H7 (cell line): Measurements from ENCODE around the gene KIF1C. TPM values are rescaled to one million over a fixed set of nuclear protein-coding genes. Genes with fewer than 3 reads are reported as not detected.

Source experiments
- DNase-seq: peaks from one replicate; pipeline ENCODE4 v3.0.0; 2012
- H3K27me3 ChIP-seq: 2 replicates; pipeline ENCODE4 v1.6.0; 2011; ENCODE audit warnings: mild to moderate bottlenecking, low read length; ENCODE audit not compliant: control insufficient read depth, insufficient read depth
- H3K36me3 ChIP-seq: replicated peaks from 2 replicates; pipeline ENCODE4 v1.5.1; 2011; ENCODE audit warnings: low read length; ENCODE audit not compliant: control insufficient read depth, insufficient read depth
- H3K4me3 ChIP-seq: 2 replicates; pipeline ENCODE4 v1.5.1; 2011; ENCODE audit warnings: low read depth, mild to moderate bottlenecking, control low read depth, low read length, moderate library complexity; ENCODE audit not compliant: insufficient read depth
- total RNA-seq: library from RNA; depleted of rRNA; stranded (reverse); fragments of >200 nt; shearing (Covaris generic); gene quantifications from 2 replicates; pipeline ENCODE4 v1.2.3, GENCODE V29; 2014

Gene KIF1C
- total RNA-seq, 1 experiment from 2014 or later, result 46.2 TPM

DNA sequence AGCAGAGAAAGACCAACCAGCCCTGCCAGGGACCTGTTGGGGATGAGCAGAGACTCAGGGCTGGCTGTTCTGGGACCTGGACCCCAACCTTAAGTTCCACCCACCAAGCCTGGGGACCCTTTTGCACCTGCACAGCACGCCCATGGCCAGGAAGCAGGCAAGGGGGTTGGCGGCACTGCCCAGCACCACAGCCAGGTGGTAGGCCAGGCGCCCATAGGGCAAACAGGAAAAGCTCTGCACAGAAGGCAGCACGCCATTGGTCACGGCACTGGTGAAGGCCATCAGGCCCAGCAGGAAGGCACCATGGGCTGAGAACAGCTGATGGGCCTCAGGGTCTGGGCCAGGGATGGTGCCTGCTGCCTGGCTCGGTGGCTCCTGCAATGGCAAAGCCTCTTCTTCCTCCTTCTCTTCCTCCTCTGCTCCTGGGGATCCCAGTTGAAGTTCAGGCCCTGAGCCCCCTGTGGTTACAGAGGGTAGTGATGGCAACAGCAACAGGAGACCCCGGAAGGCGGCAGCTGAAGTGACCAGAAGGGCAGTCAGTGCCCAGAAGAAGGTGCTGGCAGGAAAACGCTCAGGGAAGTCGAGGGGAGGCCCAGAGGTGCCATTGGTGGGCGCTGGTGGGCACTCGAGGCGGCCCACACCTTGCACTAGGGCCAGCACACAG lies 35.7 kb downstream of the KIF1C start:
- H3K4me3 ChIP-seq, result no peak overlapping the region
- H3K36me3 ChIP-seq, result no peaks in the 10 kb centered on the region
- DNase-seq, result peak; percentile 74
- H3K27me3 ChIP-seq, result no peaks in the 10 kb centered on the region

- H3K27me3 ChIP-seq, result no peaks in the 10 kb centered on the region
- no peak for DNase-seq
- H3K36me3 ChIP-seq, result no peaks in the 10 kb centered on the region
- H3K4me3 ChIP-seq, result no peak overlapping the region
These were observed 36.3 kb downstream of the KIF1C start for GRCh38 chr17:5034063-5034462.

DNA sequence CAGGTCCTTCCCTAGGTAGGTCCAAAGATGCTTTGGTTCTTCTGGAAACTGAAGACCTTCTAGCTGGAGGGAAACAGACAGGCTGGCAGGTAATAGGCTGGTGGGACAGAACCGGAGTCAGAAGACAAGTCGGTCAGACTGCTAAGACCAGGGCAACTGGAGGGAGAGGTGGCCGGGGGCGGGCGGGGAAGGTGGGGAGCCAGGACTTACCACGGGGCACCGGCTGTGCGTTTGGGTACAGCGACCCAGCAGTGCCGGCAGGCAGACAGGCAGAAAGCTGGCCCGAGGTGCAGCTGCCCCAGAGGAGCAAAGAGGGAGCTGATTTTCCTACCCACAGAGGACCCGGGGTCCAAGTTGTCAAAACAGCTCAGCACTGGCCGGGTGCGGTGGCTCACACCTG lies 36.9 kb downstream of the KIF1C start:
- H3K27me3 ChIP-seq, result no peaks in the 10 kb centered on the region
- H3K4me3 ChIP-seq, result no peak overlapping the region
- H3K36me3 ChIP-seq, result no peaks in the 10 kb centered on the region
- DNase-seq, result peak; percentile 48

GRCh38 chr17:5035315-5035714 lies 37.6 kb downstream of the KIF1C start, which contains the start of gene SLC52A1:
SLC52A1 (minus strand) TSS chr17:5035426; CDS start chr17:5034606, 820 bp downstream.
- peak; percentile 90 for DNase-seq
- no peaks in the 10 kb centered on the region for H3K36me3 ChIP-seq
- H3K27me3 ChIP-seq, result no peaks in the 10 kb centered on the region; the same call in 1 of the 2 replicates
- H3K4me3 ChIP-seq, result peak within 1 kb of the TSS; percentile 8; the same call in 1 of the 2 replicates

DNA sequence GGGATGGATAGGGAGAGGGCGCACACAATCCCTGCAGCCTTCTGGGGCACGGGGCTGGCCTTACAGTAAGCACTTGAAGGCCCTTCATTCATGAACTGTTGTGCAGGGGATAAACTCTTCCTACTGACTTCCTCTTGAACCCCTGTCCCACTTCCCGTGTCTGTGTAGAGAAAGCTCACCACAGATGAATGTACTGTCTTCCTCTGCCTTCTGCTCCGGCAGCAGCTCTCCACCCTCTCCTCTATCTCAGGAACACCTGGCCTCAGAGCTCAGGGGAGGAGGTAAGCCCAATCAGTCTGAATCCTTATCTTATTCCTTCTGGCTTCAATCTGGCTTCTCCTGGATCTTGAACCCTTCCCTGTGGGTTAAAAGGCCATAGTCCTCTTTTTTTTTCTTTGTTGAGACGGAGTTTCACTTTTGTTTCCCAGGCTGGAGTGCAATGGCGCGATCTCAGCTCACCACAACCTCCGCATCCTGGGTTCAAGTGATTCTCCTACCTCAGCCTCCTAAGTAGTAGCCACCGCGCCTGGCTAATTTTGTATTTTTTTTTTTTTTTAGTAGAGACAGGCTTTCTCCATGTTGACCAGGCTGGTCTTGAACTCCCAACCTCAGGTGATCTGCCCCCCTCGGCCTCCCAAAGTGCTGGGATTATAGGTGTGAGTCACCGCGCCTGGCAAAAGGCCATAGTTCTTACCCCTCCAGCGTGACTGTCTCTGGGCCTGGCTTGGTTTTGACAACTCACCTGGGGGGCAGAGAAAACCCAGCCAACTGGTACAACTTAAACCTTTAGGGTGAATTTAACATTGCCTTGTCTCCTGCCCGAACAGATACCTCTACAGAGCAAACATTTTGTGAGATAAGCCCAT lies 44.6 kb downstream of the KIF1C start:
- Histone ChIP-seq H3K36me3 (no peaks in the 10 kb centered on the region), H3K27me3 (no peaks in the 10 kb centered on the region; the same call in 1 of the 2 replicates)

DNA sequence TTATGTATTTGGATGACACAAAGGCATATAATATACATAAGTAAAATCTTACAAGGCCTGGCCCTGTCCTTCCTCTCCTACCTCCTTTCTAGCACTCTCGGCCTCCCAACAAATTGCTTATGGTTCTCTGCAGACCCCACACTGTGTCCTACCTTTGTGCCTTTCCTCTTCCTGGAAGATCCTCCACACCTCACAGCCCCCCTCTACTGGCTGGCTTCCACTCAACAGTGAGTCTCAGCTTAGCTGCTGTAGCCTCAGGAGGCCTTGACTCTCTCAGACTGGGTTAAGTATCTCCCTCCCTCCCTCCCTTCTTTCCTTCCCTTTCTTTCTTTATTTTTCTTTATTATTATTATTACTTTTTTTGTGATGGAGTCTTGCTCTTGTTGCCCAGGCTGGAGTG lies 45.8 kb downstream of the KIF1C start:
- H3K36me3 ChIP-seq, result no peaks in the 10 kb centered on the region
- no peaks in the 10 kb centered on the region; the same call in 1 of the 2 replicates for H3K27me3 ChIP-seq
- no peak overlapping the region for H3K4me3 ChIP-seq
- DNase-seq, result peak; percentile 74

More for the DNA sequence above, 44.6 kb downstream of the KIF1C start:
- no peak for DNase-seq
- no peak overlapping the region for H3K4me3 ChIP-seq

- no peaks in the 10 kb centered on the region; the same call in 1 of the 2 replicates for H3K27me3 ChIP-seq
- no peak overlapping the region for H3K4me3 ChIP-seq
- H3K36me3 ChIP-seq, result no peaks in the 10 kb centered on the region
- DNase-seq, result no peak
These were observed 46.9 kb downstream of the KIF1C start for GRCh38 chr17:5044630-5045029.

DNA sequence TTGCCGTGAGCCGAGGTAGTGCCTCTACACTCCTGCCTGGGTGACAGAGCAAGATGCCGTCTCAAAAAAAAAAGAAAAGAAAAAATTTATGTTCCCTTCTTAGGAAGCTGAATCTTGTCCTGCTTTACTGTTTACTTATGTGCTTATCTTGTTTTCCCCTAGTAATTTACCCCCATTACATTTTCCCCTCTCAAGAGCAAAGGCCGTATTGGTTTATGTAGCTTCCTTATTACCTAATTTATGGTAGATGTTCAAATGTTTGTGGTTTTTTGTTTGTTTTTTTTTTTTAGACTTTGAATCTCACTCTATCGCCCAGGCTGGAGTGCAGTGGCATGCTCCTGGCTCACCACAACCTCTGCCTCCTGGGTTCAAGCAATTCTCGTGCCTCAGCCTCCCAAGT lies 47.7 kb downstream of the KIF1C start:
- no peaks in the 10 kb centered on the region for H3K27me3 ChIP-seq
- no peaks in the 10 kb centered on the region for H3K36me3 ChIP-seq
- no peak for DNase-seq
- no peak overlapping the region for H3K4me3 ChIP-seq

GRCh38 chr17:5047446-5047845 lies 49.7 kb downstream of the KIF1C start:
- Histone ChIP-seq H3K4me3 (no peak overlapping the region), H3K27me3 (no peaks in the 10 kb centered on the region), H3K36me3 (no peaks in the 10 kb centered on the region)
- no peak for DNase-seq

- H3K36me3 ChIP-seq, result no peaks in the 10 kb centered on the region
- DNase-seq, result no peak
These were observed 51.6 kb downstream of the KIF1C start for GRCh38 chr17:5049314-5049841.

GRCh38 chr17:5050278-5050677 lies 52.5 kb downstream of the KIF1C start:
- no peaks in the 10 kb centered on the region for H3K27me3 ChIP-seq

More at GRCh38 chr17:5049314-5049841, 51.6 kb downstream of the KIF1C start:
- no peak overlapping the region for H3K4me3 ChIP-seq
- H3K27me3 ChIP-seq, result no peaks in the 10 kb centered on the region

DNA sequence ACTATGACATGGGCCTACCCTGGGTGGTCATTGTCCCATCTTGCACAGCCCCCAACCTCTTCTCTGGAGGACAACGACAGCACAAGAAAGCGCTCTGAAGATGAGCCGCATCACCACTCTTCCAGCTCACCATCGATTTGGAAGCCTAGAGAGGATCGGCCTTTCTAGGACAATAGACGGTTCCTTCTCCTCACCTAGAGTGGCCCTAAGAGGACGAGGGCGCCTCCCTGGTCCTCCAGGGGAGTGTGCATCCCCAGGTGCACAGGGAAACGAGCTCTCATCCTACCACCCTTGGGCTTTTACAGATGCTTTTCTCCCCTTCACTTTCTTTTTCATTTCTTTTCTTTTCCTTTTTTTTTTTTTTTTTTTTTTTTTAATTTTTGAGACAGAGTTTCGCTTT lies 57.8 kb downstream of the KIF1C start:
- peak; percentile 55 for DNase-seq
- no peak overlapping the region for H3K4me3 ChIP-seq
- H3K27me3 ChIP-seq, result no peaks in the 10 kb centered on the region
- no peaks in the 10 kb centered on the region for H3K36me3 ChIP-seq

More at GRCh38 chr17:5050278-5050677, 52.5 kb downstream of the KIF1C start:
- DNase-seq, result no peak
- Histone ChIP-seq H3K4me3 (no peak overlapping the region), H3K36me3 (no peaks in the 10 kb centered on the region)

DNA sequence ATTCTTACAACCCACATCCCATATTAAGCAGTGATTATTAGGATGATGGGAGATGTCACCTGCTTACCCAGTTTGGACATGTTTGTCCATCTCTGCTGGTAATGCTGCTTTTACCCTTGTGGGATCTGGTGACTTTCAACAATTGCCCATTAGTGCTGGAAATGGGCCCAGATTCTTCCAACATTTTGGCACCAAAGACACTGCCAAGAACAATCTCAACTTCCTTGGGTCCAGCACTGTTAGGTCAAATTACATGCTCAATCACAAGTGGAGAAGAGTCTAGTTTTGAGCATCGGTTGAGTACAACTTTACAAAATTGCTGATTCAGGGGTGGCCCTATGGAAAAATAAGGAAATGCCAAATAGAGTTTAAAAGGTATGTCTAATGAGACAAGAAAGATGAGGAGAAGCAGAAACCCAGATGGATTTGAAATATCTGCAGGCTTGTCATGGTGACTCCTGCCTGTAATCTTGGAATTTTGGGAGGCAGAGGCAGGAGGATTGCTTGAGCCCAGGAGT lies 67.5 kb downstream of the KIF1C start:
- no peaks in the 10 kb centered on the region; the same call in 1 of the 2 replicates for H3K27me3 ChIP-seq
- no peak overlapping the region for H3K4me3 ChIP-seq
- H3K36me3 ChIP-seq, result no peaks in the 10 kb centered on the region
- no peak for DNase-seq

- no peak for DNase-seq
- no peaks in the 10 kb centered on the region; the same call in 1 of the 2 replicates for H3K27me3 ChIP-seq
- H3K4me3 ChIP-seq, result no peak overlapping the region
- no peaks in the 10 kb centered on the region for H3K36me3 ChIP-seq
These were observed 70.5 kb downstream of the KIF1C start for GRCh38 chr17:5068236-5068635.
